Measurements from ENCODE around the gene PIRT. TPM values are rescaled to one million over a fixed set of nuclear protein-coding genes. Genes with fewer than 3 reads are reported as not detected.

Gene PIRT
- total RNA-seq, 4 donors from 2014 or later = 0.97 TPM; not detected in 3

- intact Hi-C loops (cut with DNase I; ENCODE audit: low total_unique reads) = no loop called here
- Histone ChIP-seq H3K27me3 (no peaks in the 10 kb centered on the region), H3K4me3 (no peak overlapping the region), H3K27ac (no peak overlapping the region), H3K36me3 (no peaks in the 10 kb centered on the region), H3K9me3 (peaks cover 0 to 10% of the 10 kb centered on the region in 2 donors), H3K4me1 (no peaks in the 10 kb centered on the region)
- DNase-seq = no peak
- TF ChIP-seq POLR2A (IDR thresholded peaks at IDR 0.05) = no peak
- TF ChIP-seq CTCF (IDR thresholded peaks at IDR 0.05) = no peak
Observed at GRCh38 chr17:10776381-10776780, 61.5 kb downstream of the PIRT start.

DNA sequence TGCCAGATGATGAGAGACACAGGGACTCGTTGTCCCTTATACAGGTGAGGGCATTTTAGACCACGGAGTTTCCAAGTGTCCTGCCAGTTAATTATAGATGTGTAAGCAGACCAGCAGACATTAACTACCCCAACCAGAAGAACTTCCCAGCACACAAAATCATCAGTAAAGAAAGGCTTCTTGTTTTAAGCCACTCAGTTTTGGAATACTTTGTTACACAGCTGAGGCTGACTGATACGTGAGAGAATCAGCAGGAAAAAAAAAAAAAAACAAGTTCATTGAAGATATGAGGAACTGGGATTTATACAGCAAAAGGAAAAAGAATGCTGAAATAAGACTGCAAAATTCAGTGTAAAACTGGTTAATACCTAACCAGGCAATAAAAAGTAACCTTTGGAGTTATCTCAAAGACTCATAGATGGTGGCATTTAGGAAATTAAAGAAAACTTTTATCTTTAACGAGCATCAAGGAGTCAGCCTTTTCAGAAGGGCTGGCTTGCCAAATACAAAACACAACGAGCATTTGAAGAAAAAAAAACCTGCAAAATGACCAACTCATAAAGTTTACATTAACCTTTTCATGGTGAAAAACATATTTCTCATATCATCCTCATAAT lies 62.0 kb downstream of the PIRT start:
- no peaks in the 10 kb centered on the region for H3K4me1 ChIP-seq
- no peaks in the 10 kb centered on the region for H3K27me3 ChIP-seq
- no peaks in the 10 kb centered on the region for H3K36me3 ChIP-seq
- H3K4me3 ChIP-seq = no peak overlapping the region
- TF ChIP-seq POLR2A (IDR thresholded peaks at IDR 0.05) (no peak), CTCF (IDR thresholded peaks at IDR 0.05) (no peak)
- H3K27ac ChIP-seq = no peak overlapping the region
- DNase-seq = no peak
- intact Hi-C loops (cut with DNase I; ENCODE audit: low total_unique reads) = no loop called here
- H3K9me3 ChIP-seq = peaks cover 0 to 10% of the 10 kb centered on the region in 2 donors

- TF ChIP-seq POLR2A (IDR thresholded peaks at IDR 0.05) (no peak), CTCF (IDR thresholded peaks at IDR 0.05) (no peak)
- H3K4me1 ChIP-seq = no peaks in the 10 kb centered on the region
- no peak overlapping the region for H3K27ac ChIP-seq
- DNase-seq = no peak
- H3K27me3 ChIP-seq = no peaks in the 10 kb centered on the region
- H3K4me3 ChIP-seq = no peak overlapping the region
- intact Hi-C loops (cut with DNase I; ENCODE audit: low total_unique reads) = no loop called here
- H3K36me3 ChIP-seq = no peaks in the 10 kb centered on the region
- H3K9me3 ChIP-seq = peaks cover 0 to 10% of the 10 kb centered on the region in 2 donors
Observed at GRCh38 chr17:10775058-10775457, 62.8 kb downstream of the PIRT start.

DNA sequence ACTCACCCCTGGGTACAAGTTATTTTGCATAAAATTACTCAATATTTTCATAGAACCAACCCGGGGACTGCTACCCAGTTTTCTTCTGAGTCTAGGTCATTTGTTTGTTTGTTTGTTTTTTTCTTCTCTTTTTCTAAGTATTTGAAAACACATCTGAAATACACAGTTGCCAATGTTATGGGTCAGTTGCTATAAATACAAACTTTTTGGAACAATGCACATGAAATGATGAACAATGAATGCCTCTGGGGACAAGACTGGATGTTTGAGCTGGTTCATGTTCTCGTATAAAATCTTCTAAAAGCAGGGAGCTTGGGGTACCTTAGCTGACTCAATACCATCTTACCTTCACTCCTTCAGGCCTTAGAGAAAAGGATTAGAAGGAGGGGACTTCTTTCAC lies 64.5 kb downstream of the PIRT start:
- no peak overlapping the region for H3K4me3 ChIP-seq
- no peak overlapping the region for H3K27ac ChIP-seq
- TF ChIP-seq POLR2A (IDR thresholded peaks at IDR 0.05) (no peak), CTCF (IDR thresholded peaks at IDR 0.05) (no peak)
- no peaks in the 10 kb centered on the region for H3K4me1 ChIP-seq
- intact Hi-C loops (cut with DNase I; ENCODE audit: low total_unique reads) = no loop called here
- H3K27me3 ChIP-seq = no peaks in the 10 kb centered on the region
- H3K9me3 ChIP-seq = peaks cover 0 to 10% of the 10 kb centered on the region in 2 donors
- H3K36me3 ChIP-seq = no peaks in the 10 kb centered on the region
- no peak for DNase-seq

Small RNAs within 50 kb of the gene (small RNA-seq; reads per million reads assigned to genes)
- gene AC015908.2 = not detected
- gene RNU6-1065P = not detected
- not detected for gene TMEM238L

Other genes with a start within 250 kb of the PIRT start
- 10 to 100 TPM in 1 of 4 donors, 1 to 10 TPM in 2, under 1 TPM in 1; under 0.01 to 11.9 (median 3.1) TPM for gene MYH3, start 180.8 kb downstream of the PIRT start, total RNA-seq
- gene SCO1, start 140.6 kb downstream of the PIRT start, total RNA-seq = 10 to 100 TPM in 2 of 4 donors, 1 to 10 TPM in 2; 7.4 to 27.0 (median 16.3) TPM
- gene ADPRM, start 140.5 kb downstream of the PIRT start, total RNA-seq = 10 to 100 TPM; 14.0 to 32.6 (median 17.8) TPM
- 10 to 100 TPM in 1 of 4 donors, 1 to 10 TPM in 2, under 1 TPM in 1; 0.59 to 20.1 (median 5.2) TPM for gene TMEM220, start 108.1 kb downstream of the PIRT start, total RNA-seq
- gene TMEM238L, start 34.0 kb downstream of the PIRT start, total RNA-seq = not detected